IMR-90 (cell line): ENCODE data around the gene PET100. TPM values are rescaled to one million over a fixed set of nuclear protein-coding genes. Genes with fewer than 3 reads are reported as not detected.

Source experiments
- ATAC-seq: fragments of 200-7000 bp; cut with Tn5 transposase; 2 replicates; pipeline ENCODE4 v1.9.1; 2020; ENCODE audit warnings: low read depth, mild to moderate bottlenecking, moderate library complexity
- BruUV-seq: library from RNA; stranded (reverse); fragments of 400-500 nt; replicated peaks from 2 replicates; lab custom pipeline; 2021; lab: Mats Ljungman, UMichigan
- CTCF ChIA-PET: fragments of 300-600 bp; formaldehyde crosslinking; extraction: SDS; loops from one replicate; lab custom pipeline; 2021; ENCODE audit warnings: antibody characterized with exemption; lab: Yijun Ruan, JAX
- POLR2A ChIA-PET: fragments of 300-600 bp; sonication (Branson Sonifier 250); formaldehyde crosslinking; loops from one replicate; lab custom pipeline; 2022; ENCODE audit warnings: antibody characterized with exemption; ENCODE audit not compliant: unreplicated experiment; lab: Charles Lee
- DNase-seq: peaks from one replicate; pipeline ENCODE4 v3.0.0; 2013
- H2AFZ ChIP-seq: replicated peaks from 2 replicates; pipeline ENCODE3; 2013; ENCODE audit warnings: low read length, mild to moderate bottlenecking; ENCODE audit not compliant: poor library complexity
- H2AK5ac ChIP-seq: 2 replicates; pipeline ENCODE4 v1.6.1; 2013; ENCODE audit warnings: low read depth, low read length, inconsistent platforms
- H2AK9ac ChIP-seq: replicated peaks from 2 replicates; pipeline ENCODE3; 2013; ENCODE audit warnings: mild to moderate bottlenecking, low read depth, low read length, moderate library complexity; ENCODE audit not compliant: poor library complexity
- H2BK120ac ChIP-seq: 2 replicates; pipeline ENCODE4 v1.6.1; 2013; ENCODE audit warnings: low read depth, low read length, inconsistent platforms
- H2BK15ac ChIP-seq: 3 replicates; pipeline ENCODE4 v1.6.1; 2013; ENCODE audit warnings: low read depth, low read length, inconsistent platforms
- H2BK20ac ChIP-seq: 2 replicates; pipeline ENCODE4 v1.6.1; 2013; ENCODE audit warnings: low read depth, mild to moderate bottlenecking, inconsistent platforms, low read length, moderate library complexity
- H2BK5ac ChIP-seq: 2 replicates; pipeline ENCODE4 v1.6.1; 2013; ENCODE audit warnings: mild to moderate bottlenecking, low read depth, low read length, inconsistent platforms; ENCODE audit not compliant: poor library complexity, severe bottlenecking
- H3K14ac ChIP-seq: replicated peaks from 2 replicates; pipeline ENCODE4 v1.6.1; 2013; ENCODE audit warnings: low read depth, low read length, inconsistent platforms
- H3K18ac ChIP-seq: 2 replicates; pipeline ENCODE4 v1.6.1; 2013; ENCODE audit warnings: low read depth, low read length, control low read depth
- H3K23ac ChIP-seq: 2 replicates; pipeline ENCODE4 v1.6.1; 2013; ENCODE audit warnings: low read depth, low read length, inconsistent platforms
- H3K27ac ChIP-seq: 2 replicates; pipeline ENCODE4 v1.5.1; 2013; ENCODE audit warnings: mild to moderate bottlenecking, control low read depth, low read length; ENCODE audit not compliant: insufficient read depth
- H3K27me3 ChIP-seq: 2 replicates; pipeline ENCODE4 v1.6.1; 2013; ENCODE audit warnings: low read length; ENCODE audit not compliant: control insufficient read depth, insufficient read depth
- H3K36me3 ChIP-seq: 2 replicates; pipeline ENCODE4 v1.6.1; 2013; ENCODE audit warnings: low read length, mixed read lengths; ENCODE audit not compliant: control insufficient read depth, insufficient read depth
- H3K4ac ChIP-seq: 2 replicates; pipeline ENCODE4 v1.6.1; 2013; ENCODE audit warnings: low read depth, low read length, inconsistent platforms
- H3K4me1 ChIP-seq: 2 replicates; pipeline ENCODE4 v1.6.1; 2013; ENCODE audit warnings: low read length, mixed read lengths; ENCODE audit not compliant: control insufficient read depth, insufficient read depth
- H3K4me2 ChIP-seq: 2 replicates; pipeline ENCODE4 v1.6.1; 2013; ENCODE audit warnings: low read depth, mild to moderate bottlenecking, control low read depth, low read length, moderate library complexity
- H3K4me3 ChIP-seq: 2 replicates; pipeline ENCODE4 v1.5.1; 2013; ENCODE audit warnings: low read depth, mild to moderate bottlenecking, control low read depth, low read length, moderate library complexity; ENCODE audit not compliant: insufficient read depth
- H3K56ac ChIP-seq: 2 replicates; pipeline ENCODE4 v1.6.1; 2013; ENCODE audit warnings: low read length, inconsistent platforms; ENCODE audit not compliant: insufficient read depth; ENCODE audit errors: extremely low read depth
- H3K79me1 ChIP-seq, 2 experiments: 2 replicates each; pipeline ENCODE4 v1.6.1; 2013; ENCODE audit warnings: low read length in 2 of 2, inconsistent platforms in 1 of 2, low read depth in 1 of 2
- H3K9ac ChIP-seq: 2 replicates; pipeline ENCODE4 v1.6.1; 2013; ENCODE audit warnings: low read depth, low read length, control low read depth
- H3K9me1 ChIP-seq: 2 replicates; pipeline ENCODE4 v1.6.1; 2013; ENCODE audit warnings: low read length, inconsistent platforms; ENCODE audit not compliant: insufficient read depth
- H3K9me3 ChIP-seq: 2 replicates; pipeline ENCODE4 v1.6.1; 2013; ENCODE audit warnings: low read length; ENCODE audit not compliant: control insufficient read depth, insufficient read depth
- H4K20me1 ChIP-seq: 2 replicates; pipeline ENCODE4 v1.6.1; 2013; ENCODE audit warnings: low read length, inconsistent platforms; ENCODE audit not compliant: insufficient read depth
- H4K5ac ChIP-seq: 2 replicates; pipeline ENCODE4 v1.6.1; 2013; ENCODE audit warnings: mild to moderate bottlenecking, low read depth, low read length, control low read depth
- H4K8ac ChIP-seq, 2 experiments: 2 replicates each; pipeline ENCODE4 v1.6.1; 2013; ENCODE audit warnings: low read depth in 2 of 2, low read length in 2 of 2, control low read depth in 1 of 2, inconsistent platforms in 1 of 2
- H4K91ac ChIP-seq: 2 replicates; pipeline ENCODE4 v1.6.1; 2013; ENCODE audit warnings: low read depth, low read length, inconsistent platforms; ENCODE audit not compliant: insufficient read depth
- BHLHE40 ChIP-seq: fragments of 150-350 bp; IDR thresholded peaks from 2 replicates; pipeline ENCODE4 v1.6.1; 2016; ENCODE audit warnings: mild to moderate bottlenecking, low read depth, low read length
- FOS ChIP-seq: fragments of 150-350 bp; IDR thresholded peaks from 2 replicates; pipeline ENCODE4 v1.6.1; 2016; ENCODE audit warnings: low read depth, low read length
- MAFK ChIP-seq: IDR thresholded peaks from 2 replicates; pipeline ENCODE4 v1.6.1; 2012; ENCODE audit warnings: low read depth, low read length, improper control_type of control experiment
- MAZ ChIP-seq: IDR thresholded peaks from 2 replicates; pipeline ENCODE4 v1.6.1; 2012; ENCODE audit warnings: low read depth, mild to moderate bottlenecking, low read length, improper control_type of control experiment, moderate library complexity, borderline replicate concordance
- MXI1 ChIP-seq: IDR thresholded peaks from 2 replicates; pipeline ENCODE4 v1.6.1; 2012; ENCODE audit warnings: low read depth, mild to moderate bottlenecking, low read length, moderate library complexity, borderline replicate concordance
- NFE2L2 ChIP-seq: fragments of 150-350 bp; IDR thresholded peaks from 2 replicates; pipeline ENCODE4 v1.6.1; 2016; ENCODE audit warnings: low read depth, mild to moderate bottlenecking, low read length
- POLR2A ChIP-seq: IDR thresholded peaks from 2 replicates; pipeline ENCODE4 v1.6.1; 2012; ENCODE audit warnings: mild to moderate bottlenecking, low read depth, low read length
- RCOR1 ChIP-seq: IDR thresholded peaks from 2 replicates; pipeline ENCODE4 v1.6.1; 2012; ENCODE audit warnings: mild to moderate bottlenecking, low read length, improper control_type of control experiment; ENCODE audit not compliant: insufficient replicate concordance
- RFX5 ChIP-seq: IDR thresholded peaks from 2 replicates; pipeline ENCODE4 v1.8.0; 2012; ENCODE audit warnings: low read depth, mild to moderate bottlenecking, low read length, moderate library complexity
- SMC3 ChIP-seq: fragments of 150-350 bp; IDR thresholded peaks from 2 replicates; pipeline ENCODE4 v1.6.1; 2016; ENCODE audit warnings: low read depth, mild to moderate bottlenecking, antibody characterized with exemption, low read length, moderate library complexity
- dilution Hi-C: fragments of 300-500 bp; cut with HindIII; formaldehyde crosslinking; loops from one replicate; pipeline ENCODE4 v1.14.3; 2018; ENCODE audit warnings: low sequenced_read_pairs; ENCODE audit not compliant: unreplicated experiment
- in situ Hi-C: fragments of 300-500 bp; cut with MboI; formaldehyde crosslinking; loops from 3 replicates; pipeline ENCODE4 v1.14.3; 2019; ENCODE audit warnings: low sequenced_read_pairs, inconsistent platforms, mixed read lengths
- intact Hi-C: fragments of 100-400 bp; cut with micrococcal nuclease; formaldehyde crosslinking; loops from 2 replicates; pipeline ENCODE4 v1.10.0; 2022
- polyA plus RNA-seq, 3 experiments: library from polyadenylated mRNA; depleted of rRNA; stranded (reverse); fragments of >200 nt; gene quantifications; 2 replicates each; pipeline ENCODE4 v1.2.3, GENCODE V29; 2012; ENCODE audit warnings: low replicate concordance in 1 of 3
- total RNA-seq: library from RNA; depleted of rRNA; stranded (reverse); fragments of >200 nt; gene quantifications from 2 replicates; pipeline ENCODE4 v1.2.3, GENCODE V29; 2012
- TF ChIP-seq, protein P1 (sequence below): fragments of 150-350 bp; IDR thresholded peaks from 2 replicates; pipeline ENCODE4 v1.6.1; 2017; ENCODE audit warnings: mild to moderate bottlenecking, antibody characterized with exemption, low read length, low read depth
- TF ChIP-seq, protein P2 (sequence below): conservative IDR thresholded peaks from 2 replicates; pipeline ENCODE4 v1.5.1; 2012; ENCODE audit warnings: mild to moderate bottlenecking, low read depth, low read length, improper control_type of control experiment
- TF ChIP-seq, protein P3 (sequence below): fragments of 150-350 bp; IDR thresholded peaks from 2 replicates; pipeline ENCODE4 v1.6.1; 2016; ENCODE audit warnings: low read depth, mild to moderate bottlenecking, low read length, moderate library complexity, borderline replicate concordance

PET100 gene
- total and polyA plus RNA-seq, 2 of the 4 experiments (the other 2 are of a cell fraction), result 1.4 to 31.4 TPM

DNA sequence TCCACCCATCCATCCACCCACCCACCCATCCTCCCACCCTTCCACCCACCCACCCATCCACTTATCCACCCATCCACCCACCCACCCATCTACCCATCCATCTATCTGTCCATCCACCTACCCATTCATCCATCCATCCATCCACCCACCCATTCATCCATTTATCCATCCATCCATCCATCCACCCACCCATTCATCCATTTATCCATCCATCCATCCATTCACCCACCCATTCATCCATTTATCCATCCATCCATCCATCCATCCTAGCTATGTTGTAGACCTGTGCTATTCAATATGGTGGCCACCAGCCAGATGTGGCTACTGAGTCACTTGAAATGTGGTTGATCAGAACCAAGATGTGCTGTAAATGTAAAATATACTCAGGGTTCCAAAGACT is 28.9 kb upstream of the PET100 start:
- no peaks in the 10 kb centered on the region for H3K36me3 ChIP-seq
- ATAC-seq (no peak), DNase-seq (no peak)
- H3K9me3 ChIP-seq, result no peaks in the 10 kb centered on the region
- no peaks in the 10 kb centered on the region for H3K4me1 ChIP-seq
- POLR2A ChIA-PET, result no interaction called here
- no peak overlapping the region for H3K4me3 ChIP-seq
- no peaks in the 10 kb centered on the region for H3K79me1 ChIP-seq
- peaks cover 29% of the 10 kb centered on the region for H3K27me3 ChIP-seq
- H2AK9ac ChIP-seq, result no peak overlapping the region
- no TSS peak for BruUV-seq
- no peak overlapping the region for H2BK15ac ChIP-seq
- H3K56ac ChIP-seq, result no peak overlapping the region
- H2BK5ac ChIP-seq, result no peak overlapping the region
- H3K18ac ChIP-seq, result no peak overlapping the region
- no peak overlapping the region for H3K4ac ChIP-seq
- TF ChIP-seq SMC3 (no peak), NFE2L2 (no peak), MAFK (no peak), MXI1 (no peak), BHLHE40 (no peak), FOS (no peak), POLR2A (no peak), RFX5 (no peak), RCOR1 (no peak), MAZ (no peak)
- TF ChIP-seq, protein P1, sequence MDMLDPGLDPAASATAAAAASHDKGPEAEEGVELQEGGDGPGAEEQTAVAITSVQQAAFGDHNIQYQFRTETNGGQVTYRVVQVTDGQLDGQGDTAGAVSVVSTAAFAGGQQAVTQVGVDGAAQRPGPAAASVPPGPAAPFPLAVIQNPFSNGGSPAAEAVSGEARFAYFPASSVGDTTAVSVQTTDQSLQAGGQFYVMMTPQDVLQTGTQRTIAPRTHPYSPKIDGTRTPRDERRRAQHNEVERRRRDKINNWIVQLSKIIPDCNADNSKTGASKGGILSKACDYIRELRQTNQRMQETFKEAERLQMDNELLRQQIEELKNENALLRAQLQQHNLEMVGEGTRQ, result no peak
- TF ChIP-seq, protein P2, sequence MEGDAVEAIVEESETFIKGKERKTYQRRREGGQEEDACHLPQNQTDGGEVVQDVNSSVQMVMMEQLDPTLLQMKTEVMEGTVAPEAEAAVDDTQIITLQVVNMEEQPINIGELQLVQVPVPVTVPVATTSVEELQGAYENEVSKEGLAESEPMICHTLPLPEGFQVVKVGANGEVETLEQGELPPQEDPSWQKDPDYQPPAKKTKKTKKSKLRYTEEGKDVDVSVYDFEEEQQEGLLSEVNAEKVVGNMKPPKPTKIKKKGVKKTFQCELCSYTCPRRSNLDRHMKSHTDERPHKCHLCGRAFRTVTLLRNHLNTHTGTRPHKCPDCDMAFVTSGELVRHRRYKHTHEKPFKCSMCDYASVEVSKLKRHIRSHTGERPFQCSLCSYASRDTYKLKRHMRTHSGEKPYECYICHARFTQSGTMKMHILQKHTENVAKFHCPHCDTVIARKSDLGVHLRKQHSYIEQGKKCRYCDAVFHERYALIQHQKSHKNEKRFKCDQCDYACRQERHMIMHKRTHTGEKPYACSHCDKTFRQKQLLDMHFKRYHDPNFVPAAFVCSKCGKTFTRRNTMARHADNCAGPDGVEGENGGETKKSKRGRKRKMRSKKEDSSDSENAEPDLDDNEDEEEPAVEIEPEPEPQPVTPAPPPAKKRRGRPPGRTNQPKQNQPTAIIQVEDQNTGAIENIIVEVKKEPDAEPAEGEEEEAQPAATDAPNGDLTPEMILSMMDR, result no peak
- TF ChIP-seq, protein P3, sequence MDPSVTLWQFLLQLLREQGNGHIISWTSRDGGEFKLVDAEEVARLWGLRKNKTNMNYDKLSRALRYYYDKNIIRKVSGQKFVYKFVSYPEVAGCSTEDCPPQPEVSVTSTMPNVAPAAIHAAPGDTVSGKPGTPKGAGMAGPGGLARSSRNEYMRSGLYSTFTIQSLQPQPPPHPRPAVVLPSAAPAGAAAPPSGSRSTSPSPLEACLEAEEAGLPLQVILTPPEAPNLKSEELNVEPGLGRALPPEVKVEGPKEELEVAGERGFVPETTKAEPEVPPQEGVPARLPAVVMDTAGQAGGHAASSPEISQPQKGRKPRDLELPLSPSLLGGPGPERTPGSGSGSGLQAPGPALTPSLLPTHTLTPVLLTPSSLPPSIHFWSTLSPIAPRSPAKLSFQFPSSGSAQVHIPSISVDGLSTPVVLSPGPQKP, result no peak
- H2BK120ac ChIP-seq, result no peak overlapping the region
- no peak overlapping the region for H2AK5ac ChIP-seq
- H3K9me1 ChIP-seq, result no peaks in the 10 kb centered on the region
- H4K5ac ChIP-seq, result no peak overlapping the region
- H3K9ac ChIP-seq, result no peak overlapping the region
- H4K8ac ChIP-seq, result no peak overlapping the region
- in situ Hi-C loops, result no loop called here
- dilution Hi-C loops, result no loop called here
- H2BK20ac ChIP-seq, result no peak overlapping the region
- CTCF ChIA-PET, result no interaction called here
- intact Hi-C loops, result no loop called here
- H3K14ac ChIP-seq, result no peak overlapping the region
- H2AFZ ChIP-seq, result no peak overlapping the region
- H3K27ac ChIP-seq, result no peak overlapping the region
- no peaks in the 10 kb centered on the region for H4K20me1 ChIP-seq
- no peak overlapping the region for H4K91ac ChIP-seq
- H3K23ac ChIP-seq, result no peak overlapping the region
- H3K4me2 ChIP-seq, result no peak overlapping the region
